Measurements from ENCODE around the gene HS2ST1.
A peak's percentile ranks its signal among the peaks of the same experiment; 100 is the strongest.
"Not testable (repeated sequence)": the region's sequence is repeated elsewhere in the genome, so short reads cannot be mapped to it uniquely, and the experiment has no call there.

Gene HS2ST1

DNA sequence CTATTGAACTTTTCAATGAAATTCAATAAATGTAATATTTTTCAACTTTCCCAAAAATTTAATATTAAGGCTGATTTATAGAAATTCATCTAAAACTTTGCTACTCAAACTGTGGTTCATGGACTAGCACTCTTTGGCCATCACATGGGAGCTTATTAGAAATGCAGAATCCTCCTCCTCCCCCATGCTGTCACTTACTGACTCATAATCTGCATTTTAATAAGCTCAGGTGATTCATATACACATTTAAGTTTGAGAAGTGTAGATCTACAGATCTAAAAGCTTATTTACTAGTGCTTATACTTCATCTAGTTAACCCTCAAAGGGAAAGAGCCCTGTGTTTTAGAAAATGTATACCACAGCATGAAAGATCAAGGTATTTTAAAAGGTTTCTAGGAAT, 84.3 kb downstream of the HS2ST1 start:
- no peak for DNase-seq (ENCODE audit: low spot score)
- TF ChIP-seq, protein P1, sequence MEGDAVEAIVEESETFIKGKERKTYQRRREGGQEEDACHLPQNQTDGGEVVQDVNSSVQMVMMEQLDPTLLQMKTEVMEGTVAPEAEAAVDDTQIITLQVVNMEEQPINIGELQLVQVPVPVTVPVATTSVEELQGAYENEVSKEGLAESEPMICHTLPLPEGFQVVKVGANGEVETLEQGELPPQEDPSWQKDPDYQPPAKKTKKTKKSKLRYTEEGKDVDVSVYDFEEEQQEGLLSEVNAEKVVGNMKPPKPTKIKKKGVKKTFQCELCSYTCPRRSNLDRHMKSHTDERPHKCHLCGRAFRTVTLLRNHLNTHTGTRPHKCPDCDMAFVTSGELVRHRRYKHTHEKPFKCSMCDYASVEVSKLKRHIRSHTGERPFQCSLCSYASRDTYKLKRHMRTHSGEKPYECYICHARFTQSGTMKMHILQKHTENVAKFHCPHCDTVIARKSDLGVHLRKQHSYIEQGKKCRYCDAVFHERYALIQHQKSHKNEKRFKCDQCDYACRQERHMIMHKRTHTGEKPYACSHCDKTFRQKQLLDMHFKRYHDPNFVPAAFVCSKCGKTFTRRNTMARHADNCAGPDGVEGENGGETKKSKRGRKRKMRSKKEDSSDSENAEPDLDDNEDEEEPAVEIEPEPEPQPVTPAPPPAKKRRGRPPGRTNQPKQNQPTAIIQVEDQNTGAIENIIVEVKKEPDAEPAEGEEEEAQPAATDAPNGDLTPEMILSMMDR (IDR thresholded peaks at IDR 0.05; ENCODE audit: extremely low read depth, missing control alignments) = no peak

DNA sequence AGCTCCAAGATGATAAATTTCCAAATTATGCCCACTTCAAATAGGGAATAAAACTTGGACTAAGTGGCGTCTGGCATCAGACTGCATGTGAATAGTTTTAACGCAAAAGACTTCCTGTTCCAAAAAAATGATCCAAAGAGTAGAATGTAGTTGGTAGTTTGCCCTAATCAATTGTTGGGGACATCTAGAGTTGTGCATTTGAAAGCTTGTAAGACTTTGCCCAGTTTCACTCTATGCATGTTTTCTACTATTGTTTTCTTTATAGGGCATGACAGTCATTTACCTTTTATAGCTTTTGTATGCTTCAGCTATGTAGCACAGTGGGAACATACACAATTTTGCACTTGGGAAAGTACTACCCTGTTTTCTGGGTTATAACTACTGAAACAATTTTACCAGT, 86.0 kb downstream of the HS2ST1 start:
- DNase-seq (ENCODE audit: low spot score) = no peak
- TF ChIP-seq, protein P1 (IDR thresholded peaks at IDR 0.05; ENCODE audit: extremely low read depth, missing control alignments) = no peak

DNA sequence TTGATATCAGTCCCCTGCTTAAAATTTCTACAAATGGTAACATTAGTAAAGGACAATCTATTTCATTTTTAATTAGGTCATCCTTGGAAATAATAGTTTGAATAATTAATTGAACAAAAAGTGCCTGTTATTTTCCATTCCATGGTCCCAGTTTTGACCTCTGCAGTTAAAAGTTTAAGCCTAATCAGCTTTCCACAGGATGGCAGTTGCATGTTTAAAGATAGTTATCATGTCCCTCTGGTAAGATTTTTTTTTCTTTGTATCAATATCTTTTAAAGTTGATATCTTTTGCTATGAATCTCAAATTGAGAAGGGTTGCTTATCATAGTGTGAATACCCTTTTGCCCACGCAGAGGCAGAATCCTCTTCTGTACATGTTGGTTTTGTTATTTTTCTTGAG, 90.4 kb downstream of the HS2ST1 start:
- TF ChIP-seq, protein P1 (IDR thresholded peaks at IDR 0.05; ENCODE audit: extremely low read depth, missing control alignments) = no peak
- DNase-seq (ENCODE audit: low spot score) = no peak

DNA sequence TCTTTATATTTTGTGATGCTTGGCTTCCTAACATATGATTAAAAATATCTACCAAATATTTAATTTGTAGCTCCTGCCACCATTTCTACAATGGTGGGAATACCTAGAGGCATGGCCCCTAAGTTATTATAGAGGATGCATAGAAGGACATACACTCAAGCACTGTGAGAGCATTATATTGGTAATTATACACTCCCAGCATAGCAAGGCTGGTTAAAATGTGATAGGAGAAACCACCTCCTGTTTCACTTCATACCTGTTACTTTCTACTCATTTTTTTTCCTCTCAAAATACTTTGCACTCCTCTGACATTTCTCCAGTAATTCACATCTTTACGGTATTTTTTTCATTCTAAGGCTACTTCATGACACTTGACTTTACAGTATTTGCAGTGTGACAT, 92.9 kb downstream of the HS2ST1 start:
- DNase-seq (ENCODE audit: low spot score) = no peak
- TF ChIP-seq, protein P1 (IDR thresholded peaks at IDR 0.05; ENCODE audit: extremely low read depth, missing control alignments) = no peak

DNA sequence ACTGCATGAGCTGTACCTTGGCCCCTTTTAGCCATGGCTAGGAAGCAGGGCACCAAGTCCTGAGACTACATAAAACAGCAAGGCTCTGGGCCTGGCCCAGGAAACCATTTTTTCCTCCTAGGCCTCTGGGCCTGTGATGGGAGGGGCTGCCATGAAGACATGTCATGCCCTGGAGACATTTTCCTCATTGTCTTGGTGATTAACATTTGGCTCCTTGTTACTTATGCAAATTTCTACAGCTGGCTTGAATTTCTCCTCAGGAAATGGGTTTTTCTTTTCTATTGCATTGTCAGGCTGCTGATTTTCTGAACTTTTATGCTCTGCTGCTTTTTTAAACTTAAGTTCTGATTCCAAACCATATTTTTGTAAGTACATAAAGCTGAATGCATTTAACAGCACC, 99.0 kb downstream of the HS2ST1 start:
- DNase-seq (ENCODE audit: low spot score) = not testable (repeated sequence)

DNA sequence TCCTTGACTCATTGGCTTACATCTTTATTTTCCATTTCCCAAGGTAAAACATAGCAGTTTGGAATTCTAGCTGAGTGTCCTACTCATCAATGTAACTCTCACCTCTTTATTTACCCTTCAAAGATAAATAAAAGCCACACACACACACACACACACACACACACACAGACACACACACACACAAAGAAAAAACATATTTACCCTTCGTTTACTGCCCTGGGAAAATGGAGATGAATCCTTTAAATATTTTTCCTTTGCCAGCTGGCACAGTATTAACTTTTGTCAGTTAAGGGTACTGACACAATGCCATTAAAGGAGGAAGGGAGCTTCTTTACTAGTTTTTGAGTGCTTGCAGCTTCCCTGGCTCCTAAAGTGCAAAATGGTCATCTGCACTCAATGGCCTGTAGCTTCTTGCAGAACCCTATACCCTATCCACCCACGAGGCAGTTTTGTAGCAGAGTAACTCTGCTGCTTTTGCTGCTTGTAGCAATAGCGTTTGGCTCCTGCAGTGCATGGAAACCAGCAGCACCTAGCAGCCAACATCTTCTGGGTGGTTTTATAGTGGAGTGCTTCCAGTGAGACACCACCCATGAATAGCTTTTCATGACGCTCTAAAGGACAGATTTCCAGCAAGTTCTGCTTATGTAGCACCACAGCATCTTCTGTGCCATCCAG, 103.7 kb downstream of the HS2ST1 start:
- DNase-seq (ENCODE audit: low spot score) = no peak
- TF ChIP-seq, protein P1 (IDR thresholded peaks at IDR 0.05; ENCODE audit: extremely low read depth, missing control alignments) = no peak

DNA sequence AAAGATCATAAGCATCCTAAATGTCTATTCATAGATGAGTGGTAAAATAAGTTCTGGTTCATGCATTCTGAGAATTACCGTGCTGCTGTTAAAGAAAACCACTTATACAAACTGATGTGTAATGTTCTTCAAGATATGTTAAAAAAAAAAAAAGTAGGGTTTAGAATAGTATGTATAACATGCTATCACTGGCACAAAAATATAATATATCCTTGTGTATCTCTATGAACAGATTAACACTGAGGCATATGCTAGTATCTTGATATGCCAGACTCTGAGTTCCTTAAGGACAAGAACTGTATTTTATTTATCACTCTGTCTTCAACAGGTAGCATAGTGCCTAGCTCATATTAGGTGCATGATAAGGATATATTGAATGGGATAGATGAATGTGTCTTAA, 108.9 kb downstream of the HS2ST1 start:
- TF ChIP-seq, protein P1 (IDR thresholded peaks at IDR 0.05; ENCODE audit: extremely low read depth, missing control alignments) = no peak
- DNase-seq (ENCODE audit: low spot score) = no peak

DNA sequence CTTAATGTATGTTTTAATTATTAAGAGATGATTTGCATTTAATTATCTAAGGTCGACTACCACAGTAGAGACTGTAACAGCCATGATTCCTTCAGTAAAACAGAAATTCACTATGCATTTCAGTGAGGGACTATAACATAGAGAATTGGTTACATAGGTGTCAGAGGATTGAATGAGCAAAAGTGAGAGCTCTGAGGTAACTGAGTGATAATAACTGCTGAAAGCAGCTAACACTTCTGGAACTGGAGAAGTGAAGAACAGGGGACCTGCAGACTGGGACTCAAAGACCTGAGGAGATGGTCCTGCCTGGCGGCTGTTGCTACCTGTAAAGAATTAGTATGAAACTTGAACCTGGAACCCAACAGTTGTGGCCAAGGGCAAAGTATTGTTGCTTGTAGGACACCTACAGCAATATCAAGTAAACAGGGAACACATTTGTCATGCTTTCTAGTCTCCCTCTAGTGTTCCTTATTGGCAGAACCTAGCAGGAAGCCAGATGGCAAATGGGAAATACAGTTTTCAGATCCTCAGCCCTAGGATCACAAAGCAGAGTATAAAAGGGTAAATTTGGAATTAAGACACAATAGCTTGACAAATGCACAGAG, 110.6 kb downstream of the HS2ST1 start:
- peak; percentile 34 for DNase-seq (ENCODE audit: low spot score)
- TF ChIP-seq, protein P1 (IDR thresholded peaks at IDR 0.05; ENCODE audit: extremely low read depth, missing control alignments) = no peak

DNA sequence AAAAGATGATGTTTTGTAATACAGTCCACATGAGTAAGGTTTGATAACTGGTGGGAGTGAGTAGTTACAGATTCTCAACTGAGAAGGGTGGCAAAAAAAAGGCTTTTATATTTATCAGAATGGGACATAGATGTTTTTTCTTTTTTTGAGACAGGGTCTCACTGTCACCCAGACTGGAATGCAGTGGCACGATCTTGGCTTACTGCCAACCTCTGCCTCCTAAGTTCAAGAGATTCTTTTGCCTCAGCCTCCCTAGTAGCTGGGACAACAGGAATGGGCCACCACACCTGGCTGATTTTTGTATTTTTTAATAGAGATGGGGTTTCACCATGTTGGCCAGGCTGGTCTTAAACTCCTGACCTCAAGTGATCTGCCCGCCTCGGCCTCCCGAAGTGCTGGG, 113.1 kb downstream of the HS2ST1 start:
- not testable (repeated sequence) for DNase-seq (ENCODE audit: low spot score)
